ENCODE results near the gene SSH2.

The SSH2 gene

DNA sequence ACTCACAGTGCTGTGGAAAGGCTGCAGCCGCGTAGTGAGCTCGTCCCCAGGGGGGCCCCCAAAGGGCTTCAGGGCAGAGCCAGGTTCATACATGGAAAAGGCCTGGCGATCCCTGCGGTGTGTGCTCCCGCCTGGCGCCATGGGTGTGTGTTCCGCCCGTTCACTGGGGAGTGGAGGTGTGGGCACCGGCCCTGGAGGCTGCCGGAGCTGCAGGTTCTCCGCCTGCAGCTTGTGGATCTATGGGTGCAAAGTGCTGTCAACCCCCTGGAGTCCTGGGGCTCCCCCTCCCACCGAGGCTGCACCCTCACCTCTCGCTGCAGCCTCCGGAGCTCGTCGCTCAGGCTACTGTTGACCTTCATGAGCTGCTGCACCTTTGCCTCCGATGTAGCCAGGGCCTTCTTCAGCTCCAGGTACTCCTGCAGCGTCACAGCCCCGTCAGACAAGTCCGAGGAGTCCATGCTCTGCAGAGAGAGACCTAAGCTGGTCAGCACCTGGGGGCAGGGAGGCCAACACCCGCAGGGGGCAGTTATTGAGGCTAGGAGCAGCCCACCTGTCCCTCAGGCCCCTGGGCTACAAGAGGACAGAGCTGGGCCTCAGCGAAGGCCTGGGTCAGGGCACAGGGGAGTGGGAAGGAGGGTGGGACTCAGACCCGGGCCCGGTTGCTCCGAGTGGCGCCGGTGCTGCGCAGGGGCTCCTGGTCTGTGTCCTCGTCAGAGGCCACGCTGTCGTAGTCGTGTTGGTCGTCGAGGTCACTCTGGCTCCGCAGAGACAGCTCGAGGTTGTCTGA is 353.6 kb downstream of the SSH2 start:
- no peak for DNase-seq
- no peak for ATAC-seq
